Non-pigmented ciliary epithelial cell (primary cell): ENCODE data around the gene ZNF274.
"Not testable (repeated sequence)": the region's sequence is repeated elsewhere in the genome, so short reads cannot be mapped to it uniquely, and the experiment has no call there.

Source experiments
- DNase-seq: peaks from one replicate; pipeline ENCODE4 v3.0.0-alpha.2; 2010; ENCODE audit warnings: low read depth

ZNF274 gene

GRCh38 chr19:58182989-58183816, at the start of gene ZNF274:
Gene ZNF274, plus strand, starts transcription at chr19:58183061. Its CDS starts 905 bp downstream, at chr19:58183966.
- DNase-seq: peak; percentile 70

GRCh38 chr19:58134244-58134643, 48.6 kb upstream of the ZNF274 start:
- DNase-seq: no peak

GRCh38 chr19:58145849-58146248, 37.0 kb upstream of the ZNF274 start:
- no peak for DNase-seq

GRCh38 chr19:58147475-58147874, 35.4 kb upstream of the ZNF274 start:
- not testable (repeated sequence) for DNase-seq

GRCh38 chr19:58150328-58150921, 32.4 kb upstream of the ZNF274 start, which contains the start of gene ZNF329:
Gene ZNF329, minus strand, starts transcription at chr19:58150789. Its CDS starts 21,286 bp downstream, at chr19:58129503.
- DNase-seq: no peak

GRCh38 chr19:58153386-58153785, 29.5 kb upstream of the ZNF274 start:
- DNase-seq: no peak

- no peak for DNase-seq
Measured at GRCh38 chr19:58154287-58154678, 28.6 kb upstream of the ZNF274 start.

GRCh38 chr19:58154679-58155648, 27.9 kb upstream of the ZNF274 start:
- DNase-seq: peak; percentile 56

- no peak for DNase-seq
Measured at GRCh38 chr19:58157045-58157728, 25.7 kb upstream of the ZNF274 start.

GRCh38 chr19:58166268-58166667, 16.6 kb upstream of the ZNF274 start:
- DNase-seq: no peak

- DNase-seq: no peak
Measured at GRCh38 chr19:58166708-58167280, 16.1 kb upstream of the ZNF274 start.

- DNase-seq: no peak
Measured at GRCh38 chr19:58170860-58171259, 12.0 kb upstream of the ZNF274 start.

GRCh38 chr19:58181902-58182576, 822 bp upstream of the ZNF274 start:
- no peak for DNase-seq

GRCh38 chr19:58182577-58182988, 278 bp upstream of the ZNF274 start:
- no peak for DNase-seq

GRCh38 chr19:58183817-58184215, 955 bp downstream of the ZNF274 start:
- no peak for DNase-seq

- no peak for DNase-seq
Measured at GRCh38 chr19:58196901-58197616, 14.2 kb downstream of the ZNF274 start.

- DNase-seq: no peak
Measured at GRCh38 chr19:58203814-58204475, 21.1 kb downstream of the ZNF274 start.

GRCh38 chr19:58204566-58204965, 21.7 kb downstream of the ZNF274 start:
- no peak for DNase-seq

- DNase-seq: no peak
Measured at GRCh38 chr19:58209577-58209976, 26.7 kb downstream of the ZNF274 start.
